Stimulated activated CD4-positive, alpha-beta T cell treated with anti-CD3 and anti-CD28 coated beads, Interleukin-2, amount 100 ng/mL, for 48 hours (primary cell): ENCODE measurements around the gene RXRB.
"Not testable (repeated sequence)": the region's sequence is repeated elsewhere in the genome, so short reads cannot be mapped to it uniquely, and the experiment has no call there.

Experiments
- DNase-seq, 2 donors: peaks; one replicate each; pipeline ENCODE4 v3.0.0-alpha.2; 2020

Gene RXRB

GRCh38 chr6:33200219-33201146 is at the start of gene RXRB, which contains the start of gene SLC39A7:
Gene RXRB (minus strand): TSS chr6:33200665. CDS start chr6:33200476, 189 bp downstream.
Gene SLC39A7 (plus strand): TSS chr6:33200867. CDS start chr6:33201246, 379 bp downstream.
- peak; percentile 96 to 98 for DNase-seq

GRCh38 chr6:33249732-33250630 is 49.5 kb upstream of the RXRB start:
- DNase-seq, result no peak

- DNase-seq, result peak; percentile 93 to 94
Measured at GRCh38 chr6:33248932-33249731, 48.7 kb upstream of the RXRB start.

GRCh38 chr6:33248643-33248931 is 48.1 kb upstream of the RXRB start:
- peak; percentile 27 to 39 for DNase-seq

DNA sequence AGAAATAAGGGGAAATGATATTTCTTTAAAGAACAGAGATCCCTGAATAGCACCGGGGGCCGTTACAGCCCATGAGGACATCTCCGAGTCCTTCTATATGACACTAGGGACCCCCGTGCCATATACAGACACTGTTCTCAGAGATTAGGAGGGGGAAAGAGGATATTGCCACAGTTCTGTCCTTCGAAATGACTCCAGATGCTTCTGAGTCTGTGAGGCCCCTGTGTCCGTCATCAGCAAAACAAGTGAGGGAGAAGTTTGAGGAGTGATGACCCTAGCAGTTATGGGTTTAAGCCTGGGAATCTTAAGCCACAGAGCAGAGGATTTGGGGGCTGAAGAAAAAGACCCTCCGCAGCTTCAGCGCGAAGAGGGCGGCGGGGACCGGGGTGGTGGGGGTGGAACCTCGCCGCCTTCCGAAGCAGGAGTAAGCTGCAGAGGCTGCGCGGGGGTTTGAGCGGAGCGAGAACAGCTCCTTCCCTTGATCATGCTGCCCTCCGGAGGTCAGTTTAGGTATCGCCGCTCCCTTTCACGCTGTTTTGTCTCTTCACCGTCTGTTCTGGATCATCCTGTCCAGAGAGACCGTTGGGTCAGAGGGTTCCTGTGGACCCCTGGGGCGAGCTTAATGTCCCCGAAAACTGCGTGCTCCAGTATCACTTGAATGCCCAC is 47.6 kb upstream of the RXRB start:
- DNase-seq, result peak; percentile 92 to 95

- DNase-seq, result no peak
Measured at GRCh38 chr6:33243476-33243875, 43.0 kb upstream of the RXRB start.

DNA sequence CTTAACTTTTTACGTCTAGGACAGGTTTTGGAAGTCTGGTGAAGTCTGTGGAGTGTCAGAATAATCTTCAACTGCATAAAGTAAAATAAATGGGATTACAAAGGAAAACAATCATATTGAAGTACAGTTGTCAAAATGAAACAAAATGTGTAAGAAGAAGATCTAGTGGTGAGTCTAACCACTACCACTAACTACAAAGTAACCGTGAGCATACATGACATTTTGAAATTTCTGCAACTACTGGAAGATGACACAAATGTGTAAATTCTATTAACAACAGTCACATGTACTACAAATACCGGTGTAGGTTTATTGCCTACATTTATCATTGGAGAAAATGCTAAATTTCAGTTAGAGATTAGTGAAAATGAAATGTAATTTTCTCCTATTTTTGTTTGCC is 41.5 kb upstream of the RXRB start:
- DNase-seq, result no peak

- DNase-seq, result no peak
Measured at GRCh38 chr6:33237741-33238140, 37.3 kb upstream of the RXRB start.

DNA sequence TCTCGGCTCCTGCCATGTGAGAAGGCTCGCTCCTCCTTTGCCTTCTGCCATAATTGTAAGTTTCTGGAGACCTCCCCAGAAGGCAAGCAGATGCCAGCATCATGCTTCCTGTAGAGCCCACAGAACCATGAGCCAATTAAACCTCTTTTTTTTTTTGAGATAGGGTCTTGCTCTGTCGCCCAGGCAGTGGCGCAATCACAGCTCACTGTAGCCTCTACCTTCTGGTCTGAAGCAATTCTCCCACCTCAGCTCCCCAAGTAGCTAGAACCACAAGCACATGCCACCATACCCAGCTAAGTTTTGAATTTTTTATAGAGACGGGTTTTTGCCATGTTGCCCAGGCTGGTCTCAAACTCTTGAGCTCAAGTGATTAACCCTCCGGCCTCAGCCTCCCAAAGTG is 36.4 kb upstream of the RXRB start:
- DNase-seq, result no peak

GRCh38 chr6:33236328-33236727 is 35.9 kb upstream of the RXRB start:
- DNase-seq, result no peak

- DNase-seq, result no peak
Measured at GRCh38 chr6:33235221-33235634, 34.8 kb upstream of the RXRB start.

GRCh38 chr6:33226503-33227120 is 26.1 kb upstream of the RXRB start:
- not testable (repeated sequence) for DNase-seq

DNA sequence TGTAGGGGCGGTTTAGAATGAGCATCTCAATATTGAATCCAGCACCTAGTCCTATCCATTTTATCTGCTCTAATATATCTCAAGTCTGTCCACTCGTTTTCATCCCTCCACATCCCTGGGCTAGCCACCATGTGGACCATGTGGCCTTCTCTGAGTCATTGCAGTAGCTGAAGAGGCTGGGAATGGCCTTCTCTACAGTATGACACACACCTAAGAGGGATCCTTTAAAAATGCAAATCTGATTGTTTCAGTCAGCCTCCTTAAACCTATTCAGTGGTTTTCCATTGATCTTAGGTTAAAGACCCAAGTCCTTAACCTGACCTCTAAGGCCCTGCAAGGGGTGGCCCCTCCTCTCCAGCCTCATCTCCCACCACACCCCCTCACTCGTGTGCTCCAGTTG is 17.2 kb upstream of the RXRB start:
- no peak for DNase-seq

DNA sequence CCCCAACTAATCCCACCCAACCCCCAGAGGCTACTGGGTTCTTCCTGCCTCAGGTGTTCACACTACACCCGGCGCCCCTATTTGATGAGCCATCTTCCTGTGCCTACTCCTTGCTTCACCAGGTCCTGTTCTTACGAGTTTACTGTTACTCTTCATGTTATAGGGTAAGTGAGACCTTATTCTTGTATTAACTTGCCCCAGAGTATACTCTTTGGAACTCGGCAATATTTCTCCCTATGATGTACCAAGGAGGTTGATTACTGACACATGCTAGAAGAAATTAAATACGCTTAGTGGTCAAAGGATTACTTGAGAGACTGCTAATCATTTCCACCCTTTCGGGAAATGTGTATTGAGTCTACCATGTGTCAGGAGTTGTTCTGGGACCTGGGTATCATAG is 16.8 kb upstream of the RXRB start:
- no peak for DNase-seq

DNA sequence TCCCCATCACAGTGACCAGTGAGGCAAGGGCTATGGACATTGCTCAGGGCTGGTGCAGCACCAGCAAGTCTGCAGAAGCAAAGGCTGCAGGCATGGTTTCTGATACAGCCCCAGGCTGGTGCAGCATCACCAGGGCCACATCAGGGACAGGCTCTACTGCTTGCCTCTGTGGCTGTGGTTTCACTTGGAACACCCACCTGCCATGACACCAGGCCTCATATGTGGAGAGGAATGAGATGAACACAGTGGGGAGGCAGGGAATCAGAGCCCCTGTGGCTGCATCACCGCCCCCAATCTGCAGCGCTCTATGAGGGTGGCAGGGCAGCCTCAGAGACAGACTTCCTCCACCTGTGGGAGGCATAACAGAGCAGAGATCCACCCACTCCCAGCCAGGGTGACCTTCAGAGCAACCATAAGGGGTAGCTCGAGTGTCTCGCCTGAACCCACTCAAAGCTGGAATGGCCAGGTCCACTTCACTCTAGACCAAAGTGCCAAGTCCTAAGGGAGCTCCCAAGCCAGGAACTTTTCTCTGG is 15.7 kb upstream of the RXRB start:
- DNase-seq, result no peak

DNA sequence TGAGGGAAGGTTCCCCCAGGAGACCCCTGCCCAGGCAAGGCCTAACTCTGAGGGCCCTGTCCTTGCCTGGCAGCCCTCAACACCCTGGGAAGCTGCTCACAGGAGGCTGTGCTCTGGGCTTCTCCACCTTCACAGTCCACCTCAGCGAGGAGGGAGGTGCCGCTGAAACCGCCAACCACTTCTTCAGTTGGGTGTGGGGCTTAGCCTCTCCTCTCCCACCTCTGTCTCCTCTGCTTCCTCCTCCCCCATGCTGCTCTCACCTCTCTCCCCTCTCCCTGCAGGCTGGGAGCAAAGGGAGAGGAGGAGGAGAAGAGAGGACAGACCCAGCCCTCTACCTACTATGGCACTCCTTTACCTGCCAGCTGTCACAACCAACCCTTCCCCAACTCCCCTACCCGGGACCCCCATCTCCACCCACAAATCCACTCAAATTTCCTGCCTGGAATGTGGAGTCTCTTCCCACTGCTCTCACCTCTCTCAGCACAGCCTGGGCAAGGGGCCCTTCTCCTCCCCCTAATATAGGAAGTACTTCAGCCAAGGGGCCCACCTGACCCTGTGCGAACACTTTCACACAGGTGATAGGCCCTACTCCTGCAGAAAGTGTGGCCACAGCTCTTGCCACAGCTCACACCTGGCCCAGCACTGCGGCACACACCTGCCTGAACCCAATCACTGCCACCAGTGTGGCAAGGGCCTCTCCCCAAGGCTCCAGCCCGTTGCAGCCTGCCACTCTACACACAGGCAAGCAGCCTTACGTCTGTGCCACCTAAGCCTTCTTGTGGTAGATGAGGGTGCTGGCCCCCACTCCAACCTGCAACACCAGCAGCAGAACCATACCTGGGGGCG is 15.0 kb upstream of the RXRB start:
- DNase-seq, result no peak

- DNase-seq, result no peak
Measured at GRCh38 chr6:33213989-33214335, 13.5 kb upstream of the RXRB start.

GRCh38 chr6:33213166-33213988 is 12.9 kb upstream of the RXRB start:
- DNase-seq, result no peak

DNA sequence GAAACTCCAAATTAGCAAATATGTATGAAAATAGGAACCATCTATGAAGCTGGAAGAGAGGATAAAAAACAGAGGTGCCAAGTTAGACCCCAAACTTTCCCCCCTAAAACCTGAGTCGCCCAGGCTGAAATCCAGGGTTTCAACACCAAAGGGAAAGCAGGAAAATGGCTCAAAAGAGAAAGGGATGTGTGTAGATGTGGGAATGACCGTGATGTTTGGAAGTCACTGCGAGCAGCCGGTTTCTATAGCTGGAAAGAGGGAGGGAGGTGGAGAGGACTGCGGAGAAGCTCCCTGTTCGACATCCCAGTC is 12.3 kb upstream of the RXRB start:
- DNase-seq, result no peak
